Psoas muscle (tissue), 8 donors: ENCODE measurements around the gene HOXC4. TPM values are rescaled to one million over a fixed set of nuclear protein-coding genes. Genes with fewer than 3 reads are reported as not detected.

Experiments used
- ATAC-seq, 4 donors: fragments of 200-7000 bp; cut with Tn5 transposase; one replicate each; pipeline ENCODE4 v1.9.1; 2020; ENCODE audit warnings: moderate library complexity in 3 of 4, mild to moderate bottlenecking in 2 of 4
- DNase-seq, 2 donors: peaks; one replicate each; pipeline ENCODE4 v3.0.0-alpha.2; 2020
- H3K27ac ChIP-seq: fragments of 200-600 bp; one replicate; pipeline ENCODE4 v1.8.0; 2022
- H3K27me3 ChIP-seq, 3 donors: fragments of 200-600 bp in 1 of 3; one replicate each; pipeline versions ENCODE4 v1.6.1 to v1.8.0; 2013 to 2022; ENCODE audit warnings: low read length in 2 of 3, mild to moderate bottlenecking in 2 of 3, moderate library complexity in 1 of 3; ENCODE audit not compliant: insufficient read depth in 3 of 3
- H3K36me3 ChIP-seq, 2 donors: fragments of 200-600 bp in 1 of 2; one replicate each; pipeline versions ENCODE4 v1.6.1 to v1.8.0; 2013 to 2022; ENCODE audit warnings: low read depth in 1 of 2, mild to moderate bottlenecking in 1 of 2, moderate library complexity in 1 of 2; ENCODE audit not compliant: insufficient read depth in 1 of 2
- H3K4me1 ChIP-seq: fragments of 200-600 bp; one replicate; pipeline ENCODE4 v1.8.0; 2022
- H3K4me3 ChIP-seq: fragments of 200-600 bp; one replicate; pipeline ENCODE4 v1.8.0; 2022; ENCODE audit warnings: mild to moderate bottlenecking
- H3K9me3 ChIP-seq: fragments of 200-600 bp; one replicate; pipeline ENCODE4 v1.8.0; 2022
- CTCF ChIP-seq: fragments of 200-600 bp; IDR thresholded peaks from one replicate; pipeline ENCODE4 v1.8.0; 2022; ENCODE audit warnings: antibody characterized with exemption
- WGBS, 3 donors: extraction: QIAGEN DNeasy Blood & Tissue Kit; methylation state at CpG; one replicate each; pipeline versions ENCODE4 v1.1.6 to v1.1.7; 2013; 5-methylcytosine and 5-hydroxymethylcytosine counted together
- intact Hi-C, 2 donors: fragments of 100-400 bp; cut with DNase I; formaldehyde crosslinking; loops; one replicate each; pipeline versions ENCODE4 v1.11.0 to v1.14.2; 2022
- polyA plus RNA-seq, 3 donors: library from polyadenylated mRNA; stranded (reverse); fragments of 200-250 nt; gene quantifications; one replicate each; pipeline ENCODE4 v1.2.3, GENCODE V29; 2013
- total RNA-seq, 4 donors: library from RNA; stranded (reverse); fragmentation: NEBNext Ultra II Directional in 2 of 4; extraction: Animal tissue kit (Norgen Biotek cat#: 25700) in 2 of 4; gene quantifications; one replicate each; pipeline versions ENCODE4 v1.2.1 to v1.2.4, GENCODE V29; 2021 to 2023
- donor health status: healthy with polysubstance abuse.
- donor health status: DM: no; HTN: no; CAD: no; lungs with moderate emphysema.
- donor health status: Bipolar disorder and iron deficiency.
- donor health status: healthy.
- donor health status: DM: yes; HTN: yes; CAD: no.
- donor health status: DM: no; HTN: no; CAD: no.
- donor health status: DM: no; HTN: no; CAD: no.
- donor health status: DM: yes; HTN: yes; CAD: no.

Gene HOXC4
- total and polyA plus RNA-seq, 7 donors, result 0.72 to 4.7 (median 1.6) TPM

- Histone ChIP-seq H3K27me3 (peaks cover 0 to 9% (median 1%) of the 10 kb centered on the region in 3 donors), H3K36me3 (no peaks in the 10 kb centered on the region), H3K4me1 (peaks cover 59% of the 10 kb centered on the region), H3K4me3 (peak overlapping the region; percentile 77), H3K9me3 (no peaks in the 10 kb centered on the region), H3K27ac (peak overlapping the region; percentile 99)
- 6 to 8% (median 7%) methylated on average over 34 to 43 of the region's 43 CpGs for WGBS, 3 donors
- no peak for TF ChIP-seq CTCF
- intact Hi-C loops, result no loop called here
- ATAC-seq, result peak in 2 of 4 donors; percentile 10 to 15
- DNase-seq, result peak in 1 of 2 donors; percentile 63
Observed at GRCh38 chr12:54019091-54019811, 34.4 kb upstream of the HOXC4 start.

GRCh38 chr12:54019924-54020590 lies 33.6 kb upstream of the HOXC4 start:
- no peak for TF ChIP-seq CTCF
- no peaks in the 10 kb centered on the region for H3K9me3 ChIP-seq
- no peaks in the 10 kb centered on the region for H3K36me3 ChIP-seq
- peak in 1 of 2 donors; percentile 74 for DNase-seq
- H3K4me3 ChIP-seq, result peak overlapping the region; percentile 77
- H3K27ac ChIP-seq, result peak overlapping the region; percentile 99
- intact Hi-C loops, result loop anchor here (1.0 to 2.0 kb wide), 3 partner anchors 13 to 44 kb away; no protein-coding TSS in a partner anchor
- 4 to 6% (median 4%) methylated on average over 10 of the region's 10 CpGs for WGBS, 3 donors
- peak; percentile 67 to 76 (median 70) for ATAC-seq
- H3K4me1 ChIP-seq, result peaks cover 59% of the 10 kb centered on the region
- peaks cover 0 to 6% (median 1%) of the 10 kb centered on the region in 3 donors for H3K27me3 ChIP-seq

- H3K4me3 ChIP-seq, result peak overlapping the region; percentile 77
Observed at GRCh38 chr12:54020591-54021405, 32.8 kb upstream of the HOXC4 start.

More at GRCh38 chr12:54020591-54021405, 32.8 kb upstream of the HOXC4 start:
- ATAC-seq, result no peak
- DNase-seq, result peak in 1 of 2 donors; percentile 56
- intact Hi-C loops, result loop anchor here (1.0 to 2.0 kb wide), 3 partner anchors 14 to 44 kb away; no protein-coding TSS in a partner anchor
- no peaks in the 10 kb centered on the region for H3K9me3 ChIP-seq
- 12 to 14% (median 13%) methylated on average over 23 of the region's 23 CpGs for WGBS, 3 donors
- peak overlapping the region; percentile 99 for H3K27ac ChIP-seq
- H3K27me3 ChIP-seq, result peaks cover 0 to under 1% (median 0%) of the 10 kb centered on the region in 3 donors
- TF ChIP-seq CTCF, result no peak
- H3K4me1 ChIP-seq, result peaks cover 58% of the 10 kb centered on the region
- no peaks in the 10 kb centered on the region for H3K36me3 ChIP-seq
